ENCODE measurements around the gene DPYSL3.

DNA sequence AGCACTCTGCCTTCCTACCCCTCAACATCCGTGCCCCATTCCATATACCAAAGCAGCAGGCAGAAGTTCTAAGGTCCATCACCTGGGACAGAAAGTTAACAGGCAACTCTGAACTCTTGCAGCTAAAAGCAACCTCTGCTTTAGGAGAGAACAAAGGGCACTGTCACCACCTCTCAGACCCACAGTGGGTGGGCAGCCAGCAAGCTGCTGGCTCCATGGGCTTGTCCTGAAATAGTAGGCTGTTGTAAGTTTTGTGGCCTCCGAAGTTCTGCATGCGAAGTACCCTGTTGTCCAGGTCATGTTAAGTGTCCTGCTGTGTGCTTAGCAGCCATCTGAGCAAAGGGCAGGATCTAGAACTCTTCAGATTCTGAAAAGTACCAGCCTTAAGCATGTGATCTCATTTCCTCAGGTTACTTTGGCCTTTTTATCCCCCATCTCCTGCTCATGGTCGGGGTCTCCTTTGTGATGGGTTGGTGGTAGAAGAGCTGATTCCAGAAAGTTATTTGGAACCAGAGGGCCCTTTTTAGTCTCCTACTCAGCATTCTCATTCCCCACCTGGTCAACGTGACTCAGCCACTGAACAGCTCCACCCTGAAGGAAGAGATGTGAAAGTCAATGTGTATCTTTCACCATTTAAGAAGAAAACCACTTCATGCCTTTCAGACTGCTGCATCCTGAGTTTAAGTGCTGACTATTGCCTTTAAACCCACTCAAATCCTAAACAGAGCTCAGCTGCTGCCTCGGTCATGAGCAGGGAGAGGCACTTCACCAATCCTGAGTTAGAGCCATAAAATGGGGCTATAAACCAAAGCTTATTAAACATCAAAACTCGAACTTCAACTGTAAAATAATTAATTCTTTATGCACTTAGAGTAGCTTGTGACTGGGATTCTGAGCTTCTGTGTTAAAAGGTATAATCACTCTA, 121.4 kb downstream of the DPYSL3 start:
- TF ChIP-seq CTCF (IDR thresholded peaks at IDR 0.05) (no peak), ZFX (IDR thresholded peaks at IDR 0.05; ENCODE audit: borderline replicate concordance) (no peak)
